HG02763 (cell line): Measurements from ENCODE around the gene HTR2C.
"Not testable (repeated sequence)": the region's sequence is repeated elsewhere in the genome, so short reads cannot be mapped to it uniquely, and the experiment has no call there.

Experiments used
- ATAC-seq: cut with Tn5 transposase; IDR thresholded peaks from one replicate; pipeline ENCODE4 v1.9.1; 2021; ENCODE audit warnings: mild to moderate bottlenecking, moderate library complexity; ENCODE audit not compliant: unreplicated experiment

The HTR2C gene

GRCh38 chrX:114710571-114710970 lies 126.7 kb downstream of the HTR2C start:
- ATAC-seq = no peak

- no peak for ATAC-seq
Measured at GRCh38 chrX:114712466-114712865, 128.6 kb downstream of the HTR2C start.

GRCh38 chrX:114715096-114715495 lies 131.2 kb downstream of the HTR2C start:
- no peak for ATAC-seq

DNA sequence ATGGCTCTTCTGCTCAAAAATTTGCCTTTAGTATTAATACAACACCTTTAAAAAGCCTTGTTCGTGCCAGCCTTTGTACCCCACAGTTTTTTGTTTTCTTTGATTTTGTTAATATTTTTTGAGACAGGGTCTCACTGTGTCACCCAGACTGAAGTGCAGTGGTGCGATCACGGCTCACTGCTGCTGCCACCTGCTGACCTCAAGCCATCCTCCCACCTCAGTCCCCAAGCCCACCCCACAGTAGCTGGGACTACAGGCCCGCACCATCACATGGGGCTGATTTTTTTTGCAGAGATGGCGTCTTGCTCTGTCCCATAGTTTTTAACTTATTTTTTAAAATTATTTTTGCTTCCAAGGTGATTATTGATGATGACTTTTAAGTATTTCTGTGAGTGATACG lies 134.0 kb downstream of the HTR2C start:
- ATAC-seq = no peak

- no peak for ATAC-seq
Measured at GRCh38 chrX:114766541-114766940, 182.7 kb downstream of the HTR2C start.

DNA sequence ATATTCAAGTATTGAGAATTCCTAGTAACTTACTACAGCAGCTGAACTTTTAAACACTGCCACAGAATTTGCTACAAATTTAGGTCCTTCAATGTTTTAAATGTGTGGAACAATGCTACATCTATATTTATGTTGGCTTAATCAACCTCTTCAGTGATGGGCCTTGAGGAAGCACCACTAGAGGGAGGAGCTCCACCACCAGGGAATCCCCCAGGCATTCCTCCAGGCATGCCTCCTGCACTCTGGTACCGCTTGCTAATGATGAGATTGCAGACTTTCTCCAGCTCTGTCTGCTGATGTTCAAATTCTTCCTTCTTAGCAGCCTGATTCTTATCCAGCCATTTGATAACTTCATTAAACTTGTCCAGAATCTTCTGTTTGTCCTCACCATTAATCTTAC lies 190.8 kb downstream of the HTR2C start:
- ATAC-seq = no peak

- ATAC-seq = no peak
Measured at GRCh38 chrX:114782925-114783324, 199.0 kb downstream of the HTR2C start.

DNA sequence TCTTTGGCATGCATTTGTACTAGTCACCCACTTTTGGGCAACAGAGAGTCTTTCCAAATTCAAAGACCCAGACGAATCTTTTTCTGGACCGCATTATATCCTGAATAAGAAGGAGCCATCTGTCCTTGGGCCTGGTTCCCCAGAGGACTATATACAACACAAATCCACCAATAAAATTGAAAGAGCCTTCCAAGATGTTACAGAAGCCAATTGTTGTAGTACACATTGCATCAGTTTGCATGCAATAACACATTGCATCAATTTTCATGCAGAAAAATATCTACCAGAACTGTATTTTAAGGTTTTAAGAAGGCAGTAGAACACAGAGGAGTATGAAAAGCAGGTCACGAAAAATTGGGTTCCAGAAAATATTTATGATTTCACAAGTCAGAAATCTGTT lies 203.2 kb downstream of the HTR2C start:
- ATAC-seq = no peak

GRCh38 chrX:114797494-114797893 lies 213.6 kb downstream of the HTR2C start:
- no peak for ATAC-seq

GRCh38 chrX:114798907-114799306 lies 215.0 kb downstream of the HTR2C start:
- ATAC-seq = no peak

DNA sequence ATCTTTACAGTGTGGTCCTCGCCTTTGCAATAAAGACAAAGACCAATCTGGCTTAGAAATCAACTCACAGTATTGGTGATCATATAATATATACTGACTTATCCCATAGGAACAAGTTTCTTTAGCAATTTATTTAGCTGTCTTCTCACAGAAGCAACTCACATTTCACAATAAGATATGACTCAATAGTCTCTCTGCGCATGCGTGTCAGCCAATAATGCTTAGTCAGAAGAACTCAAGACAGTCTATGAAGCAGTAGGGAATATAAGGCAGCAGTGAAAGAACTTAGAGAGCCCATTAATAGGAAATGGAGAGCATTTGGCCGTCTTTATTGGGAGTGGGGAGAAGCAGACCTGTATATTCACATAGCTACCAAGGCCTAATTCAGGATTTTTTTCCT lies 216.8 kb downstream of the HTR2C start:
- no peak for ATAC-seq

DNA sequence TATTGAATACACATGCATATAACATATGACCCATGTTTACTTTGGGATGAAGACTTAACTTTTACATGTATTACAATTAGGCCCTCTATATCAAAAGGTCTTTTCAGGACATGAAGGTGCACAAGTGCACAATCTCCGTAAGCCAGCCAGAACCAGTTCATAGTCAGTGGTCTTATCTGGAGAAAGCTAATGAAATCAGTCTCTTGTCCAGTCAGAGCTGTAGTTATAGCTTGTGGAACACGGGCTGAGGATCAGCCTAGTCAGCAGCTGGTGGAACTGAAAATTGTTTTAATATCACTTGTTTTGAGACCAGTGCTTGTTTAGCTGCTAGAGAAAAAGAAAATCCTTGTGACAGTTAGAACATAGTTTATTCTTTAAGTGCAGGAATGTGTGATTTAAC lies 235.6 kb downstream of the HTR2C start:
- ATAC-seq = no peak

- no peak for ATAC-seq
Measured at GRCh38 chrX:114841051-114841450, 257.2 kb downstream of the HTR2C start.

DNA sequence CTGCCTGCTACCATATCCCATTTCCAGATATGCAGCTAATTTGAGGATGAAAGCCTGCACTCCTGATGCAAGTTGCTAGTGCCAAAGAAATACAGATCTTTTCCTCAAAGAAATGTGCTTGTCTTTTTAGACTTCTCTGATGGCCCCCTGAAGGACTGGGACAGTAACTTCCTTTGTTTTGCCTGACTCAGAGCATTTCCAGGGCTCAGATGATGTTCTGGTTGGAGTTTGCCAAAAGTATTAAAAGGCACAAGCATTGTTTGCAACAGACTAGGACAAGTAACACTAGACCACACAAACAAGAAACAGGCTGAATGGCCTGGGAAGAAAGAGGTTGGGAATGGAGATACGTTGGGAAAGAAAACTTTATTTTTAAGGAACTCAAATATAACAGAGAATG lies 258.3 kb downstream of the HTR2C start:
- no peak for ATAC-seq

GRCh38 chrX:114889481-114889880 lies 305.6 kb downstream of the HTR2C start:
- no peak for ATAC-seq

DNA sequence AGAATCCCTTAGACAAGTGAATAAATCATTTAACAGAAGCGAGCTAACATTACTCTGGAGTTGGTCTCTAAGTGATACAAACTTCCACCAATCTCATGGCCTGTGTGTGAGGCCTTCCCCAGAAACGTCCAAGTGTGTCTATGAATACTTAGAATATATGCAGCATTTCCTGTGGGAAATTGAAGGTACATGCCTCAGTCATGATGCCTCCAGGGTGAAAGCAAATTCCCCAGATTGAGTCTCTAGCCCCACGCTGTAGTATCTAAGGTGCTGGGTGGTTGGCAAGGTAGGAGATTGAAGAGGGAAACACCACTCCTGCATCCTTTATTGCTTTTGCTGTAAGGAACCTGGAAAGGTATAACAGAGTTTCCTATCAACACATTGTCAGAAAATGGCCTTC lies 319.7 kb downstream of the HTR2C start:
- ATAC-seq = no peak

GRCh38 chrX:114905251-114905650 lies 321.4 kb downstream of the HTR2C start:
- no peak for ATAC-seq

DNA sequence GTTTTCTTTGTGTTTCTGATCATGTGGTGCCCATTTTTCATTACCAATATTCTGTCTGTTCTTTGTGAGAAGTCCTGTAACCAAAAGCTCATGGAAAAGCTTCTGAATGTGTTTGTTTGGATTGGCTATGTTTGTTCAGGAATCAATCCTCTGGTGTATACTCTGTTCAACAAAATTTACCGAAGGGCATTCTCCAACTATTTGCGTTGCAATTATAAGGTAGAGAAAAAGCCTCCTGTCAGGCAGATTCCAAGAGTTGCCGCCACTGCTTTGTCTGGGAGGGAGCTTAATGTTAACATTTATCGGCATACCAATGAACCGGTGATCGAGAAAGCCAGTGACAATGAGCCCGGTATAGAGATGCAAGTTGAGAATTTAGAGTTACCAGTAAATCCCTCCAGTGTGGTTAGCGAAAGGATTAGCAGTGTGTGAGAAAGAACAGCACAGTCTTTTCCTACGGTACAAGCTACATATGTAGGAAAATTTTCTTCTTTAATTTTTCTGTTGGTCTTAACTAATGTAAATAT lies 323.2 kb downstream of the HTR2C start:
- ATAC-seq = no peak

DNA sequence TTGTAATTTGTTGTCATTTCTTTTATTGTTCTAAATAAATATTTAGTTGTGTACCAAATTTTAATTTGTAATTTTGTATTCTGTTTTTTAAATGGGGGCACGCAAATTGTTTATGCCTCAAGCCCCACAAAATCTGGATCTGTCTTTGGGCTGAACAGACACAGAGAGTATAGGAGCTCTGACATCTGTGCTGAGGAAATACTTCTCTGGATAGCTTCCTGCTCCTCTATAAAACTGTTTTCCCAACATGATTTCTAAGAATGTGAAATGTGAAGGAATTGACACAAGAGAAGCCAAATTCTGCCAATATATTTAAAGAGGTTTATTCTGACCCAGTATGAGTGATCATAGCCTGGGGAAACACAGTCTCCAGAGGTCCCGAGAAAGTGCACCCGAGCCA lies 340.5 kb downstream of the HTR2C start:
- ATAC-seq = no peak

- ATAC-seq = no peak
Measured at GRCh38 chrX:114924856-114925255, 341.0 kb downstream of the HTR2C start.

DNA sequence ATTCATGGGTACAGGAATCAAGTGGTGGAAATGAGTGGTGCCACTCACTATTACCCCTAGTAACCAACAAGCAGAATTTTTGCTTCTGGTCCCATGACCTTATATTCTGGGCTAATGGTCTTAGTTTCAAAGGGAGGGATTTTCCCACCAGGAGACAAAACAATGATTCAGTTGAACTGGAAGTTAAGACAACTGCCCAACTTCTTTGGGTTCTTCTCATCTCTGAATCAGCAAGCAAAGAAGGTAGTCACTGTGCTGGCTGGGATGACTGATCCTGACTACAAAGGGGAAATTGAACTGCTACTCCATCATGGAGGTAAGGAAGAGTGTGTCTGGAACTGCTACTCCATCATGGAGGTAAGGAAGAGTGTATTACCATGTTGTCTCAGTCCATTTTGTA lies 346.3 kb downstream of the HTR2C start:
- no peak for ATAC-seq

DNA sequence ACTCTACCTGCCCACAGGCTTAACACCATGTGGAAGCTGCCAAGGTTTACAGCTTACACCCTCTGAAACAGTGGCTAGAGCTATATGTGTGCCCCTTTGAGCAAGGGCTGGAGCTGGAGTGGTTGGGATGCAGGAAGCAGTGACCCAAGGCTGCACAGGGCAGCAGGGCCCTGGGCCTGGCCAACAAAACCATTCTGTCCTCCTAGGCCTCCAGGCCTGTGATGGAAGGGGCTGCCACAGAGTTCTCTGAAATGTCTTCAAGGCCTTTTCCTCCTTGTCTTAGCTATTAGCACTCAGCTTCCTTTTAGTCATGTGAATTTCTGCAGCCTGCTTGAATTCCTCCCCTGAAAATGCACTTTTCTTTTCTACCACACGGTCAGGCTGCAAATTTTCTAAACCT lies 348.7 kb downstream of the HTR2C start:
- ATAC-seq = no peak

DNA sequence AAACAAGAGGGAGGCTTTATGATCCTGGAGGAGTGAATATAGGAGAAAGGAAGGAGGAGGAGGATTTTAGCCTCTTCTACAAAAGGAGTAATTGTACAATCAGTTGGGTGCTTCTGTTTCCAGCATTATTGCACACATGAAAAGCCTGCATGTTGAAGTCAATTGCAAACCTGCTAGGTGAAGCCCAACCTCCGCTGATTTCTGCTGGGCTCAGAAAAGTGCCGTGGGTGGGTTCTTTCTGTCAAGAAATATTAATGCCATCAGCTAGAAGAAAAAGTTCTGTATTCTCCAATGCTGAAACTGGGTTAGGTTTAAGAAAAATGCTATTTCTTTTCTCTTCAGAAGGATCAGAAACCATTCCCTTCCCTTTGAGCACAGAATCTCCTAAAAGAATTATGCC lies 349.4 kb downstream of the HTR2C start:
- not testable (repeated sequence) for ATAC-seq

GRCh38 chrX:114937090-114937489 lies 353.2 kb downstream of the HTR2C start:
- ATAC-seq = not testable (repeated sequence)
